Left colon (tissue), 2 donors: Measurements from ENCODE around the gene DUSP1. TPM values are rescaled to one million over a fixed set of nuclear protein-coding genes. Genes with fewer than 3 reads are reported as not detected.
"Not testable (repeated sequence)": the region's sequence is repeated elsewhere in the genome, so short reads cannot be mapped to it uniquely, and the experiment has no call there.

Source experiments
- ATAC-seq: fragments of 200-7000 bp; cut with Tn5 transposase; one replicate; pipeline ENCODE4 v1.9.1; 2020; ENCODE audit warnings: mild to moderate bottlenecking, moderate library complexity
- DNase-seq, 2 donors: peaks; one replicate each; pipeline ENCODE4 v3.0.0-alpha.2; 2020
- intact Hi-C, 2 donors: fragments of 100-400 bp; cut with DNase I in 1 of 2; cut with micrococcal nuclease in 1 of 2; formaldehyde crosslinking; loops; one replicate each; pipeline versions ENCODE4 v1.11.2 to v1.14.0; 2022; cut with DNase I, micrococcal nuclease
- long read RNA-seq: library from polyadenylated mRNA; unstranded; transcript quantifications from one replicate; pipeline ENCODE4 v2.0.0, GENCODE V29; 2021
- total RNA-seq, 2 donors: library from RNA; stranded (reverse); fragmentation: NEBNext Ultra II Directional; extraction: Animal tissue kit (Norgen Biotek cat#: 25700); gene quantifications; one replicate each; pipeline ENCODE4 v1.2.1, GENCODE V29; 2021
- donor health status: DM: no; HTN: no; CAD: no.
- donor health status: DM: yes; HTN: yes; CAD: no.

The DUSP1 gene, protein sequence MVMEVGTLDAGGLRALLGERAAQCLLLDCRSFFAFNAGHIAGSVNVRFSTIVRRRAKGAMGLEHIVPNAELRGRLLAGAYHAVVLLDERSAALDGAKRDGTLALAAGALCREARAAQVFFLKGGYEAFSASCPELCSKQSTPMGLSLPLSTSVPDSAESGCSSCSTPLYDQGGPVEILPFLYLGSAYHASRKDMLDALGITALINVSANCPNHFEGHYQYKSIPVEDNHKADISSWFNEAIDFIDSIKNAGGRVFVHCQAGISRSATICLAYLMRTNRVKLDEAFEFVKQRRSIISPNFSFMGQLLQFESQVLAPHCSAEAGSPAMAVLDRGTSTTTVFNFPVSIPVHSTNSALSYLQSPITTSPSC
- 100 to 1,000 TPM; 148 to 242 TPM for total RNA-seq
- long read RNA-seq, transcript DUSP1-201 (4 exons, 2,019 nt) = major isoform, 530 of 639 reads
- long read RNA-seq, partial matches to known transcripts = 26 of 639 reads
- long read RNA-seq, other reads (novel, unspliced or antisense) = 83 of 639 reads

DNA sequence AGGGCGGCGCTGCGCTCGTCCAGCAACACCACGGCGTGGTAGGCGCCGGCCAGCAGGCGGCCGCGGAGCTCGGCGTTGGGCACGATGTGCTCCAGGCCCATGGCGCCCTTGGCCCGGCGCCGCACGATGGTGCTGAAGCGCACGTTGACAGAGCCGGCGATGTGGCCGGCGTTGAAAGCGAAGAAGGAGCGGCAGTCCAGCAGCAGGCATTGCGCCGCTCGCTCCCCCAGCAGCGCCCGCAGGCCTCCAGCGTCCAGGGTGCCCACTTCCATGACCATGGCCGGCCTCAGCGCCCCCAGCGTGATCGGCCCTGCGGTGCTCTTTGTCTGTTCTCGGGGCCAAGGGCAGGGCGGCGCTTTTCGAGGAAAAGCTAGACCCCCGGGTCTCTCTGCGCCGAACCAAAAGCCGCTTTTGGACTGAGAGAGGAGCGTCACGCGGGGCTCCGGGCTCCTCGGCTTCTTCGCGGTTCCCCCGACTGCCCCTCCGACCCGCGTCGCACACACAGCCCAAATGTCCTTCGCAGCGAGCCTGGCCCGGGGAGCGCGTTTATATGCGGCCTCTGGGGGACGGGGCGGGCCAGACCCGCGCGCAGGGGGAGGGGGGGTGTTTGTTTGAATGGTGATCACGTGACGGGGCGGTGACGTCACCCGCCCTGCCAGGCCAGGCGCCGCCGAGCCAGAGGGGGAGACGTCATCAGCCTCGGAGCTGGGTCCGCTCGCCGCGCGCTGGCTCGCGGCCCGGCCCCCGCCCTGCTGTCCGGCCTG is at the start of gene DUSP1:
TSS of gene DUSP1 (minus strand) at position 521 of the 764 bp plus-strand sequence. CDS start at position 278, 243 bp downstream.
- DNase-seq (peak; percentile 99 to 100), ATAC-seq (peak; percentile 57)
- intact Hi-C loops = loop anchor here in 1 of 2 donors (10.0 kb wide), 1 partner anchor 64 kb away; the partner anchor contains the start of gene ERGIC1

DNA sequence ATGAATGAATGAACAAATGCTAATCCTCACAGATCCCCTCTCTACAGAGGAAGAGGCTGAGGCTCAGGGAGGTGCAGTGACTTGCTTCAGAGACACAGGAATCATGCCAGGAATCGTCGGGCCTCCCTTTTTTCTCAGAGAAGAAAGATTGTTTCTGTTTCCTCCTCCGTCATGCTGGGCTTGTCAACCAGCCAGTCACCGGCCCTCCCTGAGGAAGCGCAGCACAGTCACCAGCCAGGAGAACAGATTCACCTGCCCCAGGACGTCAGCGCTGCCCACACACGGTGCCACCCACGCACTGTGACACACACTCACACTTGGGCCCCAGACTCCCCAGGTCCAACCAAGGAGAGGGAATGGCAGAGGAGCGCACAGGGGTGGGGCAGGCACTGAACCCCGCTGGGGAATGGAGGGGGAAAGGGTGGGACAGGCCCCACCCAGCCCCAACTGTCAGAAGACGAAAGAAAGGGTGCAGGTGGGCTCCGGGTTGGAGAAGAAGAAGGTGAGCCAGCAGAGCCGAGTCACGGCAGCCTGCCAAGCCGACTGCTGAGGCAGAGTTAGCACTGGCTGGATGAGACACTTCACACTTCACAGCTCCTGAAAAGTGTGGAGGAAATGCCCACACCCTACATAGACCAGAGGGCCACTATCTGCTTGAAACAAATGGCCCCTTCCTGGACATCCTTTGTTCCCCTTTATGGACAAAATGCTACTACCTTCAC is 49.2 kb upstream of the DUSP1 start:
- ATAC-seq (peak; percentile 97), DNase-seq (peak; percentile 69 to 77)
- intact Hi-C loops = no loop called here

DNA sequence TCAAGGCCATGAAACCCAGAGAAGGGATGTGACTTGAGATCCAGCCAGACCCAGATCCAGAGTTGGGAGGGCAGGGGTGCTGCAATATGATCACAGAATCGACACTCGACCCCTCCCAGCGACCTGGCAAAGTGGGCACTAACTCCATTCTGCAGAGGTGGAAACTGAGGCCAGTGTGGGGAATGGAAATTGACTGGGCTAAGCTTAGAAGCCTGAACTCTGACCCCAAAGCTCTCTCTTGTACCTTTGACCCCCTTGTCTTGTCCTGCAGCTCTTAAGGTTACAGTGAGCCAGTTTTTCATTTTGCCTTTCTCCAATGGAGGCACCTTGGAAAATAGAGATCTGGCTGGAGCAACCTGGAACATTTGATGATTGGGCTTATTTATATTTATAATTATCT is 48.6 kb upstream of the DUSP1 start:
- ATAC-seq (peak; percentile 31), DNase-seq (no peak)
- intact Hi-C loops = no loop called here

DNA sequence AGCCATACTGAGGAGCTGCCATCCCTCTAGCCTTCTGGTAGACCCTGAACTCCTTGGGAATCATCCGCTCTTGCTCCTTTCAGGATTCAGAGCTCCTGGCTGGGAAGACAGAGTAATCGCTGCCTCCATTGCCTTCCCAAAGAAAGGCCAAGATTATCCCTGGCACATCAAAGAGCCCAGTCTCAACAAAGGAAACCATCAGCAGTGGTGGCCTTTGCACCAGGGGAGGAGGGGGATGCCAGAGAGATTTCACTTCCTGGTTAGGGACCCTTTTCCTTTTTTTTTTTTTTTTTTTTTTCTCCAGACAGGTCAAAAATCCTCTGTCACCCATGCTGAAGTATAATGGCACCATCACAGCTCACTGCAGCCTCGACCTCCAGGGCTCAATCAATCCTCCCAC is 47.1 kb upstream of the DUSP1 start:
- no peak for ATAC-seq
- intact Hi-C loops = no loop called here
- no peak for DNase-seq

DNA sequence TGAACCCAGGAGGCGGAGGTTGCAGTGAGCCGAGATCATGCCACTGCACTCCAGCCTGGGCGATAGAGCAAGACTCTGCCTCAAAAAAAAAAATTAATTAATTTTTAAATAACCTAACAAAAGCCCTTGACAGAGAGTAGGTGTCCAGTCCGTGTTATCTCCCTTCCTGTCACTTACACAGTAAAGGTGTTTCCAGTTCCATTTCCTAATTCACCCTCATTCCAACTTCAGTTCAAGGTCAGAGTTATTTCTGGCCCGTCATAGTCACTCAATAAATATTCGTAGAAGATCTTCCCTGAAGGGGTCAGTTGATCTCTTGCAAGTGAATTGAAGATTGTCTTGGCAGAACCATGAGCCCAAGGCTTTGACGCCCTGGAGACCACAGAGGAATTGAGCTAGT is 46.7 kb upstream of the DUSP1 start:
- DNase-seq (no peak), ATAC-seq (no peak)
- intact Hi-C loops = no loop called here

DNA sequence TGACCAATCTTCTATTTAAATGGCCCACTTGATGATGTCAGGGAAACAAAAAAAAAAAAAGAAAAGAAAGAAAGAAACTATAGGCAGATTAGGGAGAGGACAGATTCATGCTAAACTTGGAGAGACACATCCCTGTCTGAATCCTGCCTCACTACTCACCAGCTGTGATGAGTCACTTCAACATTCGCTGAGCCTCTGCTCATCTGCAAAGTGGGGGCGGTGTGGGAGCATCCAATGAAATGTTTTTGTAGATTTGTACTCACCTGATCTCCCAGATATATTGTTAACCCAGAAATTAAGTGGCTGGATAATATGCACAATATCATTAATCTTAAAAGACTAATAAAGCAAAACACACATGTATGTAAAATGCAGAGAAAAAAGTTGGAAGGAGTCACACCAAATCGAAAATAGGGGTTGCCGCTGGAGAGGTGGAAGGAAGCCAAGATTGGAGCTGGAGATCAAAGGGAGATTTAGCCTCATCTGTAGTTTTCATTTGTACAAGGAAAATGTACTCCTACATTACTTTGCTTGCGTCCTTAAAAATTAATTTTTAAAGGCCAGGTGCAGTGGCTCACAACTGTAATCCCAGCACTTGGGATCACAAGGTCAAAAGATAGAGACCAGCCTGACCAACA is 46.0 kb upstream of the DUSP1 start:
- DNase-seq = no peak
- no peak for ATAC-seq
- intact Hi-C loops = no loop called here

DNA sequence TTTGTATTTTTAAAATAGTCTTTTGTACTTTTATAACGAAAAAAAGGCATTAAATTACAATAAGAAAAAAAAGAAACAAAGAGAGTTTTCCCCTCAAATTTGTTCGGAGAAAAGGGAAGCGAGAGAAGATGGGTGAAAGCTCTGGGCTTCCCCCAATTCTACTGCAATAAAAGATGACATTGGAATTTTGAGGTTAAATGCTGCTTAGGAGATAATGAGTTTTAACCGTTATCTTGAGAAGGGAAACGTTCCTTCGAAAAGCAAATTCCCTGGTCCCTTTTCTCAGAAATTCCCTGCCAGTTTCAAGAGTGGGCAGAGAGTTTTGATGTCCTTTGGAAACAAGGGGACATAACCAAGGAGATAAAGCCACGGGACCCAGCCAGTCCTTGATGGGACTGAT is 44.6 kb upstream of the DUSP1 start:
- ATAC-seq (no peak), DNase-seq (no peak)
- intact Hi-C loops = no loop called here

DNA sequence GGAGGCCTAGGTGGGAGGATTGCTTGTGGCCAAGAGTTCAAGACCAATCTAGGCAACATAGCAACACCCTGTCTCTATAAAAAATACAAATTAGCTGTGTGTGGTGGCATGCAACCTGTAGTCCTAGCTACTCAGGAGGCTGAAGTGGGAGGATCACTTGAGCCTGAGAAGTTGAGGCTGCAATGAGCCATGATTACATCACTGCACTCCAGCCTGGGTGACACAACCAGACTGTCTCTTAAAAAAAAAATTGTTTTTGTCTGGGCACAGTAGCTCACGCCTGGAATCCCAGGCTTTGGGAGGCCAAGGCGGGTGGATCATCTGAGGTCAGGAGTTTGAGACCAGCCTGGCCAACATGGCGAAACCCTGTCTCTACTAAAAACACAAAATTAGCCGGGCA is 40.0 kb upstream of the DUSP1 start:
- ATAC-seq, intact Hi-C loops, DNase-seq: not testable (repeated sequence)

DNA sequence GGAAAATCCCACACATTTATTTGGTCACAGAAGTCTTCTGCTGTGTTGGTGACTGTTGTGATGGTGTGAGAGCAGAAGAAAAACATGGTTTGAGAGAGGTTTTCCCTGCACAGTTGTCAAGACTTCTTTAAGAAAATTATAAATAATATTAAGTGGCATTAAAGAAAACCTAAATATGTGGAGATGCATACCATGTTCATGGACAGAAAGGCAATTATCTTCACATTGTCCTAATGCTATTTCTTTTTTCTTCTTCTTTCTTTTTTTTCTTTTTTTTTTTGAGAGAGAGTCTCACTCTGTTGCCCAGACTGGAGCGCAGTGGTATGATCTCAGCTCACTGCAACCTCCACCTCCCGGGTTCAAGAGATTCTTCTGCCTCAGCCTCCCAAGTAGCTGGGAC is 38.8 kb upstream of the DUSP1 start:
- ATAC-seq (no peak), DNase-seq (no peak)
- intact Hi-C loops = no loop called here

DNA sequence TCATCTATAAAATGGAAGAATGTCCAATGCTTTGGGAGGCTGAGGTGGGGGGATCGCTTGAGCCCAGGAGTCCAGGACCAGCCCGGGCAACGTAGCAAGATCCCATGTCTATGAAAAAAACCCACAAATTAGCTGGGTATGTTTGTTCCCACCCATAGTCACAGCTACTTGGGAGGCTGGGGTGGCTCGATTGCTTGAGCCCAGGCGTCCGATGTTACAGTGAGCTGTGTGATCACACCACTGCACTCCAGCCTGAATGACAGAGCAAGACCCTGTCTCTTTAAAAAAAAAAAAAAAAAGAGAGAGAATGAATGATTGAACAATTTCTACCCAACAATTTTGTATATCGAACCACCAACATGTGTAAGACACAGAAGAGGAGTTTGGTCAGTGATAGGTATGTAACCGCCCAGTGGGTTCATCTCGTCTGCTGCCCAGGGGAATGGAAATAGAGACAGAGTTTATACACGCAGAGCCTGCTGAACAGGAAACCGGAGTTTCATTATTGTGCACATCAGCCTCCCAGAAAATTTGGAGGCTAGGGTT is 36.8 kb upstream of the DUSP1 start:
- intact Hi-C loops = no loop called here
- ATAC-seq (peak; percentile 10), DNase-seq (no peak)

DNA sequence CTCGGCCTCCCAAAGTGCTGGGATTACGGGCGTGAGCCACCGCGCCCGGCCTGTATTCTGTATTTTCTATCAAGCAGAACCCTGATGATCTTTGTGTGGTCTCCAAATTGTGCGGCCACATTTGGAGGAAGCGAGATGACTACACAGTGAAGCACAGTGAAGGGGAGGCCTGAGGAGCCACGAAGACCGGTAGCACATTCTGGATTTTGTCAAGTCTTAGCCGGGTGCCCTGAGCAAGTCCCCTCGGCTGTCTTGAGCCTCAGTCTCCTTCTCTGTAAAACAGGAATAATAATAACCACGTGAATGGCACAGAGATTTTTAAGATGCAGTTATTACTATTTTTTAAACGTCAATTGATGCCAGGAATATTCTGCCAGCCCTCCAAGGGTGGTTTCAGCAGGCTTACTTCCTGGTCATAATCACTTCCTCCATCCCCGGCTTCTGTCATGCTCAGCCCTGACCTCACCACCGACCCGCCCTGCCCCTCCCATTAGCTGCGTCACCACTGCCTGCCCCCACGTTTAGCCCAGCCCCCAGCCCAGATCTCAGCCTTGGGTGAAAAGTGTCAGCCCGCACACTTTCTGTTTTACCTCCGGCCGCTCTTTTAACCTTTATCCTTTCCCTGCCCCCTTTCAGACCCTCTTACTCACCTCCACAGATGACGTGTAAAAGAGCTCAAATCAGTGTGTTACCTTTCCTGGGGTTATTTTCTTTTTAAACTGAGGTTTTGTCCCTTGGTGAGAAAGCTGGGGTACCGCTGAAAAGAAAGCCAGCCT is 36.1 kb upstream of the DUSP1 start:
- intact Hi-C loops = no loop called here
- peak; percentile 95 to 96 for DNase-seq
- peak; percentile 98 for ATAC-seq

DNA sequence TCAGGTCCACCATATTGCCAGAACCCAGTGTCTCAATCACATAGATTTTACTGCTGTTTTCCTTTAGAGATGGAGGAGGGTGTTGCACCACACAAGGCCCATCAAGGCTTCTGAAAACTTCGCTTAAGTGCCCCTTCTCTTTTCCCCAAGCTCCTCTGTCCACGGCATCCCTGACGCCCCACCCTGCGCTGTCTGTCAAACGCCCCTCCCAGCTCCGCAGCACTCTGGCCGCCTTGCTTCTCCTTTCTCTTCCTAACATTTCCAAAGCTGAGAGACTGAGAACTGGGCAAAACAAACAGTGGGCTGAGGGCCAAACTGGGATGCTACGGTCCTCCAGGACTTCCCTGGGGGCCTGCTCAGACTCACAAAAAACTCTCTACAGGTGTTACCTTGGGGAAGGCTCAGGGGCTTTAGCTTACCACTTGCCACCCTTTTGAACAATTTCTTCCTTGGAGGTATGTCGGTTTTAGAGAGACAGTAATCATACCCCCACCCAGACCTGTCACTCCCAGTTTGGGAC is 34.8 kb upstream of the DUSP1 start:
- no peak for ATAC-seq
- intact Hi-C loops = no loop called here

DNA sequence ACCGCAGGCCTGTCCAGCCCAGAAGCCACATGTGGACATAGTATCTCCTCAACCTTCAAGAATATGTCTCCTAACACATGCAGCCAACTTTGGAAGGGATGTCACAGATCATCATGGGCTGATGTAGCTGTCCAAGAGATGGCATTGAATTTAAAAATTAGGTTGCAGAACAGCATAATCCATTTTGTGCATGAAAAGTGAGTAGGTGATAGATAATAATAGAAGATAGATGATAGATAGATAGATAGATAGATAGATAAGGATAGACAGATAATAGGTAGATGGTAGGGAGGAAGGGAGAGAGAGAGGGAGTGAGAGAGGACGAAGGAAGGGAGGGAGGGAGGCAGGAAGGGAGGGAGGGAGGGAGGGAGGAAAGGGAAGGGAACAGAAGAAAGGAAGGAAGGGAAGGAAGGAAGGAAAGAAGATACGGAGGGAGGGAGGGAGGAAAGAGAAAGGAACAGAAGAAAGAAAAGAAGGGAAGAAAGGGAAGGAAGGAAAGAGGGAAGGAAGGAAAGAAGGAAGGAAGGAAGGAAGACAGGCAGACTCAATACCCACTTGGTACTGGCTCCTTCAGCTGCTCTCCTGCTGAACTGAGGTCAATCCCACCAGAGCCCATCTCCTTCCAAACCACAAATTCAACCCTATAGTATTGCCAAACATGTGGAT is 34.2 kb upstream of the DUSP1 start:
- intact Hi-C loops = no loop called here
- ATAC-seq (no peak), DNase-seq (no peak)

More for the DNA sequence above, 34.8 kb upstream of the DUSP1 start:
- no peak for DNase-seq

DNA sequence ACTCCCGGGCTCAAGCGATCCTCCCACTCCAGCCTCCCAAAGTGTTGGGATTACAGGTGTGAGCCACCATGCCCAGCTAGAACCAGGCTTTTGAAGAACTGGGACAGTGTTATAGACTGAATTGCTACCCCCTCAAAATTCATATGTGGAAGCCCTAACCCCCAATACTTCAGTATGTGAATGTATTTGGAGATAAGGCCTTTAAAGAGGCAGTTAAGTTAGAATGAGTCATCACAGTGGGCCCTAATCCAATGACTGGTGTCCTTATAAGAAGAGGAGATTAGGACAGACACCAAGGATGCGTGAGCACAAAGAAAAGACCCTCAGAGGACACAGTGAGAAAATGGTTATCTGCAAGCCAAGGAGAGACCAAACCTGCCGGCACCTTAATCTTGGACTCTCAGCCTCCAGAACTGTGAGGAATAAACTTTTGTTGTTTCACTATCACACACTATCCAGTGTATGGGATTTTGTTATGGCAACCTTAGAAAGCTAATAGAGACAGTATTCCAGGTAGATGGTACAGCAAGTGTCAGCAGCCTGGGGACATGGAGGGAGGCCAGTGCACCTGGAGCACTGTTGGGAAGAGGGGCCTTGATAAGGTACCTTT is 31.7 kb upstream of the DUSP1 start:
- intact Hi-C loops = no loop called here
- ATAC-seq = no peak
- DNase-seq = no peak

DNA sequence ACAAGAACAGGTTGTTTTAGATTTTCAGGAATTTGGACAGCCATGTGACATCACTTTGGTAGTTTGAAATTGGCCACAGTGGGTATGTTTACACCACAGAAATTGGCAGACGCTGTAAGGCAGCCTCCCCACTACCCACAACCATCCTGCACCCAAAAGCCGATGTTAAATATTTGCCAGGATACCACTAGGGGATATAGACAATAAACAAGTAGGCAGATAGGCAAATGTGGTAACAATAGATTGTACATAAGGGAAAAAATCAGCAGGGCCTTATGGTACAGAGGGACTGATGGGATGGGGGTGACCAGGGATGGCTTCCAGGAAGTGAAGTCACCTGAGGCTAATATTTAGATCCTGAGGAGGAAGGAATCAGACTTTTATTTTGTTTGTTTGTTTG is 31.1 kb upstream of the DUSP1 start:
- intact Hi-C loops = no loop called here
- DNase-seq = no peak
- no peak for ATAC-seq

DNA sequence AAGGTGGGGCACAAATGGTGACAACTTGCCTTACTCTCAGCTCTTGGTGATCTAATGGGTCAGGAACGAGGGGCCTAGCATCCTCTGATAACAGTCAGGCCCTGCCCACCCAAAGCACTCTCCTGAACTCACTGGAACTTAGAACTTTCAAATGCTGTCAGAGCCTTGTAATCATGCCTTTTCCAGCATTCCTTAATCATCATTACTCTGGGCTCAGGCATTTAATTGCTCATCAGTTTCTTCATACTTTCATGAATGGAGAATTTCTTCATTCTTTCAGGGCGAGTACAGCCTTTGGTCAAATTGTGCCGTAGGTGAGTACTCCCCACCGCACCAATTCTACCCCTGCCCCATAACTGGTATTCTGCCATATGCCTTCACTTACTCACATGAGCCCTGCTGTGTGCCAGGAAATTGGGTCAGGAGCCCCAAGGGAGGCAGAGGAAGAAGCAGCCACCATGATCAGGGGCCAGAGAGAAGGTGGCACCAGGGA is 30.2 kb upstream of the DUSP1 start:
- DNase-seq (no peak), ATAC-seq (no peak)
- intact Hi-C loops = no loop called here
